K562 (cell line): ENCODE measurements around the gene EP300. TPM values are rescaled to one million over a fixed set of nuclear protein-coding genes. Genes with fewer than 3 reads are reported as not detected.

ENCODE experiments used
- CSDE1 ChIP-seq, 2 experiments: fragments of 450-650 bp; IDR thresholded peaks; 2 replicates each; pipeline ENCODE4 v1.6.1; 2016; ENCODE audit warnings: mild to moderate bottlenecking in 1 of 2
- CTBP1 ChIP-seq: fragments of 450-650 bp; IDR thresholded peaks from 2 replicates; pipeline ENCODE4 v1.6.1; 2016; ENCODE audit warnings: borderline replicate concordance
- FOXP4 ChIP-seq: sonication (generic); formaldehyde crosslinking; IDR thresholded peaks from 2 replicates; pipeline ENCODE4 v1.8.0; 2022; ENCODE audit warnings: mild to moderate bottlenecking, missing genetic modification reagents, borderline replicate concordance
- GTF2E2 ChIP-seq: fragments of 200-800 bp; sonication (Bioruptor generic); IDR thresholded peaks from 2 replicates; pipeline ENCODE4 v1.6.1; 2016; ENCODE audit warnings: missing genetic modification characterization, missing compliant biosample characterization
- HLTF ChIP-seq: fragments of 450-650 bp; IDR thresholded peaks from 2 replicates; pipeline ENCODE4 v1.6.1; 2016
- HNRNPK ChIP-seq: fragments of 200-400 bp; formaldehyde crosslinking; IDR thresholded peaks from one replicate; pipeline ENCODE4 v1.6.1; 2018; ENCODE audit warnings: mild to moderate bottlenecking, low read depth, low read length; ENCODE audit not compliant: poor library complexity, severe bottlenecking
- KDM5B ChIP-seq: fragments of 200-600 bp; sonication (generic); IDR thresholded peaks from 2 replicates; pipeline ENCODE4 v1.6.1; 2012; ENCODE audit warnings: low read depth, mild to moderate bottlenecking, moderate library complexity, low read length, control low read depth, inconsistent platforms; ENCODE audit not compliant: insufficient replicate concordance
- L3MBTL2 ChIP-seq: fragments of 450-650 bp; IDR thresholded peaks from 2 replicates; pipeline ENCODE4 v1.6.1; 2016; ENCODE audit warnings: mild to moderate bottlenecking, moderate library complexity
- LCOR ChIP-seq: sonication (generic); formaldehyde crosslinking; IDR thresholded peaks from 2 replicates; pipeline ENCODE4 v1.8.0; 2022; ENCODE audit warnings: mild to moderate bottlenecking, missing genetic modification reagents
- MTA3 ChIP-seq: fragments of 450-650 bp; formaldehyde crosslinking; IDR thresholded peaks from 2 replicates; pipeline ENCODE4 v1.6.1; 2017; ENCODE audit warnings: mild to moderate bottlenecking, borderline replicate concordance
- NONO ChIP-seq, 2 experiments: fragments of 200-400 bp in 1 of 2; fragments of 450-650 bp in 1 of 2; formaldehyde crosslinking in 1 of 2; IDR thresholded peaks; 2 replicates each; pipeline ENCODE4 v1.6.1; 2017; ENCODE audit warnings: low read depth in 2 of 2, mild to moderate bottlenecking in 2 of 2, moderate library complexity in 2 of 2, low read length in 1 of 2
- PHB ChIP-seq: fragments of 250-450 bp; sonication (Bioruptor Pico); IDR thresholded peaks from 2 replicates; pipeline ENCODE4 v1.5.0; 2021
- POLR2AphosphoS5 ChIP-seq: IDR thresholded peaks from 2 replicates; pipeline ENCODE4 v1.6.1; 2011; ENCODE audit warnings: mild to moderate bottlenecking, low read depth, low read length, moderate library complexity; ENCODE audit not compliant: control insufficient read depth, insufficient read depth
- RBM39 ChIP-seq: fragments of 200-400 bp; formaldehyde crosslinking; optimal IDR thresholded peaks from 2 replicates; pipeline ENCODE3; 2018; ENCODE audit warnings: low read depth, low read length
- TEAD1 ChIP-seq, 2 experiments: fragments of 450-650 bp in 1 of 2; sonication (generic) in 1 of 2; formaldehyde crosslinking; IDR thresholded peaks; 2 replicates each; pipeline versions ENCODE4 v1.4.0 to v1.8.0; 2020 to 2022; ENCODE audit warnings: mild to moderate bottlenecking in 2 of 2, missing genetic modification reagents in 1 of 2
- YY1 ChIP-seq, 3 experiments: IDR thresholded peaks; 2 replicates each; pipeline ENCODE4 v1.6.1; 2011; ENCODE audit warnings: low read length in 2 of 3, mild to moderate bottlenecking in 2 of 3, moderate library complexity in 2 of 3, borderline replicate concordance in 1 of 3, control low read depth in 1 of 3, low read depth in 1 of 3; ENCODE audit not compliant: insufficient read depth in 3 of 3, insufficient replicate concordance in 2 of 3, control insufficient read depth in 1 of 3, insufficient read length in 1 of 3; ENCODE audit errors: extremely low read depth in 1 of 3
- ZNF263 ChIP-seq: sonication (generic); formaldehyde crosslinking; IDR thresholded peaks from 2 replicates; pipeline ENCODE4 v1.8.0; 2022; ENCODE audit warnings: mild to moderate bottlenecking, missing genetic modification reagents, borderline replicate concordance
- ZNF277 ChIP-seq: fragments of 250-450 bp; sonication (Bioruptor Pico); IDR thresholded peaks from 2 replicates; pipeline ENCODE4 v1.8.0; 2022; ENCODE audit warnings: inconsistent platforms, mild to moderate bottlenecking, moderate library complexity, borderline replicate concordance
- ZNF639 ChIP-seq, 2 experiments: fragments of 200-800 bp in 1 of 2; sonication (Bioruptor generic) in 1 of 2; sonication (generic) in 1 of 2; formaldehyde crosslinking in 1 of 2; IDR thresholded peaks in 1 of 2; conservative IDR thresholded peaks in 1 of 2; 2 replicates each; pipeline versions ENCODE4 v1.5.0 to v1.6.1; 2016 to 2020; ENCODE audit warnings: missing compliant biosample characterization in 1 of 2, missing genetic modification characterization in 1 of 2, missing genetic modification reagents in 1 of 2
- polyA plus RNA-seq, 8 experiments: library from polyadenylated mRNA; depleted of rRNA in 4 of 8; stranded (reverse) in 5 of 8; unstranded in 3 of 8; fragments of >200 nt; fragmentation: Nextera tagmentation in 2 of 8; fragmentation: Illumina TruSeq in 1 of 8; extraction: Ambion mirVana in 2 of 8; extraction: Trizol in 1 of 8; gene quantifications; 2 replicates each; pipeline versions ENCODE4 v1.2.1 to v1.2.3, GENCODE V29; 2011 to 2014; ENCODE audit warnings: inconsistent platforms in 1 of 8, missing spikeins in 1 of 8
- total RNA-seq, 7 experiments: library from RNA; depleted of rRNA in 6 of 7; stranded (reverse); fragments of >200 nt in 6 of 7; fragmentation: Illumina TruSeq in 2 of 7; extraction: Trizol in 2 of 7; gene quantifications; 2 replicates each; pipeline versions ENCODE4 v1.2.1 to v1.2.3, GENCODE V29; 2011 to 2021; ENCODE audit warnings: low replicate concordance in 1 of 7

The EP300 gene
- total and polyA plus RNA-seq, 9 of the 15 experiments (the other 6 are each of a cell fraction or from before 2014, with no cell fraction given) = 2.2 to 28.6 (median 10.9) TPM

GRCh38 chr22:41092023-41092817 is at the start of gene EP300 (continued):
- TF ChIP-seq ZNF639 (CRISPR knock-in tag; conservative IDR thresholded peaks at IDR 0.05 in 1 of 2, IDR thresholded peaks at IDR 0.05 in 1 of 2) (peak in 1 of 2 experiments; percentile 84; a peak in 1 of 4 replicates), GTF2E2 (tag) (peak; percentile 41; the same call in 1 of the 2 replicates), ZNF263 (CRISPR knock-in tag) (peak; percentile 80), HNRNPK (no peak), PHB (0 out of 2 replicates have a peak, but pooled peaks have one; percentile 19), MTA3 (no peak), YY1 (IDR thresholded peaks at IDR 0.05; ENCODE audit: borderline replicate concordance in 1 of 3, control insufficient read depth in 1 of 3, extremely low read depth in 1 of 3, insufficient read depth in 3 of 3, insufficient read length in 1 of 3, insufficient replicate concordance in 2 of 3, low read depth in 1 of 3, low read length in 2 of 3) (peak in 2 of 3 experiments; percentile 84 to 88), NONO (IDR thresholded peaks at IDR 0.05; ENCODE audit: low read depth in 2 of 2, low read length in 1 of 2) (peak; percentile 43 to 45; a peak in 1 of 4 replicates), CSDE1 (IDR thresholded peaks at IDR 0.05) (no peak), L3MBTL2 (0 out of 2 replicates have a peak, but pooled peaks have one; percentile 9), KDM5B (peak; percentile 10), TEAD1 (CRISPR knock-in tag; IDR thresholded peaks at IDR 0.05) (peak in 1 of 2 experiments; percentile 10; a peak in 1 of 4 replicates), POLR2AphosphoS5 (peak; percentile 54; the same call in 1 of the 2 replicates), ZNF277 (CRISPR knock-in tag) (no peak), LCOR (CRISPR knock-in tag) (no peak), FOXP4 (no peak), HLTF (no peak), RBM39 (no peak), CTBP1 (peak; percentile 53)
